Esophagus muscularis mucosa (tissue), 3 donors: ENCODE data around the gene SENP1.

Experiments
- CTCF ChIP-seq, 3 experiments: fragments of 200-600 bp in 2 of 3; fragments of 450-650 bp in 1 of 3; sonication (generic) in 2 of 3; IDR thresholded peaks; one replicate each; pipeline ENCODE4 v1.5.1; 2017 to 2019; ENCODE audit warnings: antibody characterized with exemption in 3 of 3, mild to moderate bottlenecking in 2 of 3, moderate library complexity in 1 of 3
- POLR2AphosphoS5 ChIP-seq, 2 donors: sonication (generic); formaldehyde crosslinking; IDR thresholded peaks; one replicate each; pipeline ENCODE4 v1.6.1; 2017; ENCODE audit warnings: antibody characterized with exemption in 2 of 2

- TF ChIP-seq CTCF (IDR thresholded peaks at IDR 0.05) (no peak), POLR2AphosphoS5 (IDR thresholded peaks at IDR 0.05) (no peak)
These were observed 83.7 kb downstream of the SENP1 start for GRCh38 chr12:48022180-48022521.
